HUES48 (cell line): Measurements from ENCODE around the gene RHO.
"Not testable (repeated sequence)": the region's sequence is repeated elsewhere in the genome, so short reads cannot be mapped to it uniquely, and the experiment has no call there.

Source experiments
- H3K27ac ChIP-seq: one replicate; pipeline ENCODE4 v1.7.0; 2013; ENCODE audit warnings: low read depth, low read length, inconsistent platforms
- H3K27me3 ChIP-seq: 2 replicates; pipeline ENCODE4 v1.6.1; 2013; ENCODE audit warnings: mild to moderate bottlenecking, low read length; ENCODE audit not compliant: control insufficient read depth, insufficient read depth
- H3K36me3 ChIP-seq: 2 replicates; pipeline ENCODE4 v1.6.1; 2013; ENCODE audit warnings: low read length; ENCODE audit not compliant: control insufficient read depth, insufficient read depth
- H3K4me1 ChIP-seq: 2 replicates; pipeline ENCODE4 v1.6.1; 2013; ENCODE audit warnings: mild to moderate bottlenecking, low read length; ENCODE audit not compliant: control insufficient read depth, insufficient read depth
- H3K4me3 ChIP-seq: 2 replicates; pipeline ENCODE4 v1.5.1; 2013; ENCODE audit warnings: mild to moderate bottlenecking, low read depth, low read length
- H3K9ac ChIP-seq: 2 replicates; pipeline ENCODE4 v1.6.1; 2013; ENCODE audit warnings: mild to moderate bottlenecking, low read depth, low read length, moderate library complexity
- H3K9me3 ChIP-seq: 2 replicates; pipeline ENCODE4 v1.6.1; 2013; ENCODE audit warnings: low read length; ENCODE audit not compliant: control insufficient read depth, insufficient read depth

RHO gene

GRCh38 chr3:129528589-129529100 lies at the start of gene RHO:
Gene RHO (plus strand): TSS chr3:129528639. CDS start chr3:129528734, 95 bp downstream.
- Histone ChIP-seq H3K27me3 (no peaks in the 10 kb centered on the region), H3K27ac (no peak within 1 kb of the TSS), H3K36me3 (no peaks in the 10 kb centered on the region), H3K4me3 (no peak within 1 kb of the TSS), H3K9me3 (no peaks in the 10 kb centered on the region), H3K4me1 (peaks cover 12% of the 10 kb centered on the region), H3K9ac (no peak within 1 kb of the TSS)

- not testable (repeated sequence) for H3K27ac ChIP-seq, H3K4me1 ChIP-seq, H3K9ac ChIP-seq, H3K27me3 ChIP-seq, H3K4me3 ChIP-seq, H3K9me3 ChIP-seq
- H3K36me3 ChIP-seq: peaks cover 59% of the 10 kb centered on the region
Measured at GRCh38 chr3:129481225-129481765, 47.1 kb upstream of the RHO start.

DNA sequence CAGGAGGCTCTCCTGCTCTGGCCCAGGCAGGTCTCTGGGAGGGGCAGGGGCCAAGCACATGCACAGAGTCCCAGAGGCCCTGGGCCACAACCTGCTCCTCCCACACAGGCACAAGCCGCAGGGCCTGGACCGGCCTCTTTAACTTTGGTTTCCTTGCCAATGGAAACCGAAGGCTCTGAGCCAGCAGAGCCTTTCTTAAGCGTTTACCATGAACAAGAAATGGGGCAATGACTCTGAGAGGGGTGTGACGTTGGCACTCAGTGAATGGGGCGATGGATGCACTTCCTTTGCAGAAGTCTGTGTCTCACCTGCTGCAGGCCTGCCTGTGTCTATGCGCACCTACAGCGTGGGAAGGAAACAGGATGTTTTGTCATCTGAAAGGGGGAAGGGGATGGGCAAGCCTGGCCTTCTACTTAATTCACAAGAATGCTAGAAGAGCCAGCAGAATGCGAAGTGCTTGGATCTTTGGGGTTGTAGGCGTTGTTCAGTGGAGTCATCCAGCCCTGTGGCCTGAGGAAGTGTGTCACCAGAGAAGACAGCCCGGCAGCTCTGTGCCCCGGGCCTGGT lies 46.6 kb upstream of the RHO start:
- Histone ChIP-seq H3K27ac (no peak overlapping the region), H3K4me1 (peaks cover 10% of the 10 kb centered on the region), H3K4me3 (no peak overlapping the region), H3K27me3 (no peaks in the 10 kb centered on the region), H3K9ac (no peak overlapping the region), H3K9me3 (no peaks in the 10 kb centered on the region), H3K36me3 (peaks cover 54% of the 10 kb centered on the region)

DNA sequence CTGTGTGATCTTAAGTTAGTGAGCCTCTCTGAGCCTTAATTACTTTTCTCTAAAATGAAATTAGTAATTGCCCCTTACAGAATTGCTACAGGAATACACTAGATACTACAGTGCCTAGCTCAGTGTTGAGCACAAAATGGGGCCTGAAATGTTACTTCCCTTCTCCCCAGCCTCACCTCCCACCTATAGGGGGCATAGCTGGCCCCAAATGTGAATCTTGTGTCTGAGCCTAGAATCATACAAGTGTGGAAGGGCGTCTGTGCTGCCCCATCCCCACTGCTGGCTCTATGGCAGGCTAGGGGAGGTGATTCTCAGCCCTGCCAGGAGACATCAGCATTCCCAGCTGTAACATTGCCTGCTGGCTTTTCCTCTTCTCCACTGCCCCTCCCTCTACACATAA lies 45.7 kb upstream of the RHO start:
- Histone ChIP-seq H3K4me3 (no peak overlapping the region), H3K4me1 (peaks cover 13% of the 10 kb centered on the region), H3K9me3 (no peaks in the 10 kb centered on the region), H3K9ac (no peak overlapping the region), H3K36me3 (peaks cover 47% of the 10 kb centered on the region), H3K27me3 (no peaks in the 10 kb centered on the region), H3K27ac (no peak overlapping the region)

GRCh38 chr3:129483870-129484269 lies 44.6 kb upstream of the RHO start:
- H3K9ac ChIP-seq: no peak overlapping the region
- H3K9me3 ChIP-seq: no peaks in the 10 kb centered on the region
- peaks cover 13% of the 10 kb centered on the region for H3K4me1 ChIP-seq
- peaks cover 36% of the 10 kb centered on the region for H3K36me3 ChIP-seq
- no peaks in the 10 kb centered on the region for H3K27me3 ChIP-seq
- no peak overlapping the region for H3K27ac ChIP-seq
- no peak overlapping the region for H3K4me3 ChIP-seq

GRCh38 chr3:129485146-129485545 lies 43.3 kb upstream of the RHO start:
- H3K9ac ChIP-seq, H3K9me3 ChIP-seq, H3K27ac ChIP-seq, H3K4me3 ChIP-seq, H3K27me3 ChIP-seq: not testable (repeated sequence)
- Histone ChIP-seq H3K4me1 (peaks cover 13% of the 10 kb centered on the region), H3K36me3 (peaks cover 26% of the 10 kb centered on the region)

DNA sequence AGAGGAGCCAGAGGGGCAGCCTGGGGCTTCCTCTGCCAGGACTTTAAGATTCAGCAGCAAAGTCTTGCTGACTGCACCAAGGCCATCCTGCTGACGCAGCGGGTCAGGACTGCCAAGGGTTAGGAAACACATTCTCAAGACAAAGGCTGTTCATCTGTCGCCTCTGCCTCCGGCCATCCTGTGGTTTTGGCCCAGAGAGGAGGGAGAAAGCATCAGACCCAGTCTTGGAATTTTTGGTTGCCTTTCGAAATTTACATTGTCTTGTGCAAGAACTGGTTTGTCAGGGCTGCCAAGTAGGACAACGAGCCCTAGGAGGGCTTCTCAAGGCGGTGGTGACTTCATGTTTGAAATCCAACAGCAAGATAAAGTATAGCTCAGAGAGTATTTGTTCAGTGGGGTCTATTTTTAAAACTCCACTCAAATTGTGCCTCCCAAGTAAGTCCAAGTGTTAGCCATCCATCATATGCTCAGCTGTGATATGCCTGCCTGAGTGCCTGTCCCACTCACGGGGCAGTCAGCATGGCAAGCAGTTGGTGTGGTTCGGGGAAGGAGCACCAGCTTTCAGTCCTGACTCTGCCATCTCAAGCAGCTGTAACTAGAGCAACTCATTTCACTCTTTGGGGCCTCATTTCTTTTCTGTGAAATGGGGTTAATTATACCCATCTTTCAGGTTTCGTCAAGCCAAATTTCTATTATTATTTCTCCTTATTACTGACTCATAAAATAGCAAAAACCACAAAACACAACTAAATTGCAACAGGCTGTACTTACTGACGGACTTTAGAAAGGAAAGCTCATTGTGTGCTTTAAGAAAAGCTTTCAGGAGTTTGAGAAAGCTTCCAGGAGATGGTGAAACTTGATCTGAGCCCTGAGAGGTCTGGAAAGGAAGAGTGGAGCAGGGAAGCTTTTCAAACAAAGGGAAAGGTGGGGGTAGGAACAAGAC lies 42.4 kb upstream of the RHO start:
- Histone ChIP-seq H3K4me1 (peaks cover 13% of the 10 kb centered on the region), H3K9me3 (no peaks in the 10 kb centered on the region), H3K36me3 (peaks cover 17% of the 10 kb centered on the region), H3K4me3 (no peak overlapping the region), H3K27ac (peak overlapping the region; percentile 64), H3K9ac (peak overlapping the region; percentile 23; the same call in 1 of the 2 replicates), H3K27me3 (no peaks in the 10 kb centered on the region)

DNA sequence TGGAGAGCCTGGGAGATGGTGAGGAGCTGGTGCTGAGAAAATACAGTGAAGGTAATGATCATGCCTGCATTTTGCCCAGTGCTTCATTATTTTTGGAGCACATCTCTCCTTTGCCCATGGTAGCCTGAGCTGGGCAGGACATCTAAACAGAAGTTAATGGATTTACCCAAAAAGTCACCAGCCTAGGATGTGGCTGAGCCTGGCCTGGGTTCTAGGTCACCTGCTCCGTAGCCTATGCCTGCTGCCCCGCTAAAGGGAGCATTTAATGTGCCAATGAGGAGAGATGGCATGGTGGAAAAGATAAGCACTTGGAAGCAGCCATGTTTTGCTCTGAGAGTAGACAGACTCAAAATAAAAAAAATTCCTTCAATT lies 41.8 kb upstream of the RHO start:
- H3K27ac ChIP-seq: peak overlapping the region; percentile 64
- no peak overlapping the region for H3K4me3 ChIP-seq
- H3K9ac ChIP-seq: peak overlapping the region; percentile 23; the same call in 1 of the 2 replicates
- peaks cover 16% of the 10 kb centered on the region for H3K36me3 ChIP-seq
- no peaks in the 10 kb centered on the region for H3K9me3 ChIP-seq
- H3K27me3 ChIP-seq: no peaks in the 10 kb centered on the region
- H3K4me1 ChIP-seq: peaks cover 13% of the 10 kb centered on the region

GRCh38 chr3:129487183-129487867 lies 41.1 kb upstream of the RHO start:
- H3K9ac ChIP-seq: no peak overlapping the region
- no peak overlapping the region for H3K4me3 ChIP-seq
- no peaks in the 10 kb centered on the region for H3K9me3 ChIP-seq
- H3K4me1 ChIP-seq: peaks cover 13% of the 10 kb centered on the region
- no peaks in the 10 kb centered on the region for H3K27me3 ChIP-seq
- peaks cover 12% of the 10 kb centered on the region for H3K36me3 ChIP-seq
- H3K27ac ChIP-seq: no peak overlapping the region

GRCh38 chr3:129487868-129488335 lies 40.5 kb upstream of the RHO start:
- peaks cover 13% of the 10 kb centered on the region for H3K4me1 ChIP-seq
- not testable (repeated sequence) for H3K9ac ChIP-seq, H3K4me3 ChIP-seq, H3K9me3 ChIP-seq, H3K27me3 ChIP-seq, H3K27ac ChIP-seq, H3K36me3 ChIP-seq
